ENCODE measurements around the gene SMARCD1.
"Not testable (repeated sequence)": the region's sequence is repeated elsewhere in the genome, so short reads cannot be mapped to it uniquely, and the experiment has no call there.

The SMARCD1 gene

DNA sequence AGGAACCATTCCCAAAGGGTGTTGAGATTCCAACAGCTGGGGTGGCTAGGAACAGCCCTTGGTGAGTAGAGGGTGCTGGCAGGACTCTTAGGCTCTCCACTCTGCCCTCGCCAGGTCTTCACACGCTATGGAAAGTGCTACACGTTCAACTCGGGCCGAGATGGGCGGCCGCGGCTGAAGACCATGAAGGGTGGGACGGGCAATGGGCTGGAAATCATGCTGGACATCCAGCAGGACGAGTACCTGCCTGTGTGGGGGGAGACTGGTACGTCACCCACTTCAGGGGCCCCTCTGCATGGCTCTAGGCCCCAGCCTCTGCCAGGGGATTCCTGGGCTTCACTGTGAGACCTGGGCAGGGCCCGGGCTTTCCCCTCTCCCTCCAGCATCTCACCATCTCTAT lies 8.0 kb upstream of the SMARCD1 start:
- no peak for DNase-seq (ENCODE audit: low read depth)

DNA sequence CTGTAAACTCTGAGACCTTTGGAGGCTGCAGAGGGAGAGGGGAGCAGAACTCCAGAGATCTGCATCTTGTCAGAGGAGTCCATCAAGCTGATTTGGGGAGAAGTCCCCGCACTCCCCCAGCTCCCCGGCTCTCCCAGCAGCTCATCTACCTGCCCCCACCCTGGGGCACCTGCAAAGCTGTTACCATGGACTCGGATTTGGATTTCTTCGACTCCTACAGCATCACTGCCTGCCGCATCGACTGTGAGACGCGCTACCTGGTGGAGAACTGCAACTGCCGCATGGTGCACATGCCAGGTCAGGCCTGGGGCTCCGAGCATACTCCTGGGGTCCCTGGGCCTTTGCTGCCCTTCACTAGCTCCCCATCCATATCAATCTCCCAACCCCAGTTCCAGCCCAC lies 6.9 kb upstream of the SMARCD1 start:
- no peak for DNase-seq (ENCODE audit: low read depth)

DNA sequence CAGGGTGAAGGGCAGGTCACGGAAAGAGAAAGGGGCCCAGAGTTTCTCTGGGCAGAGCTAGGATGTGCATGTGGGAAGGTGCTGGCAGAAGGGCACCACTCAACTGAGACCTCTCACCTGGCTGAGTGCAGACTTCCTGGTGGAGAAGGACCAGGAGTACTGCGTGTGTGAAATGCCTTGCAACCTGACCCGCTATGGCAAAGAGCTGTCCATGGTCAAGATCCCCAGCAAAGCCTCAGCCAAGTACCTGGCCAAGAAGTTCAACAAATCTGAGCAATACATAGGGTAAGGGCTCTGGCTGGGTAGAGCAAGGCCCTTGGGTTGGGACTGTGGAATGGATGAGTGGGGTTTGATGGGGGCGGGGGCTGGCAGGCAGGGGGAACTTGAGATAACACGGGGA lies 5.4 kb upstream of the SMARCD1 start:
- no peak for DNase-seq (ENCODE audit: low read depth)

DNA sequence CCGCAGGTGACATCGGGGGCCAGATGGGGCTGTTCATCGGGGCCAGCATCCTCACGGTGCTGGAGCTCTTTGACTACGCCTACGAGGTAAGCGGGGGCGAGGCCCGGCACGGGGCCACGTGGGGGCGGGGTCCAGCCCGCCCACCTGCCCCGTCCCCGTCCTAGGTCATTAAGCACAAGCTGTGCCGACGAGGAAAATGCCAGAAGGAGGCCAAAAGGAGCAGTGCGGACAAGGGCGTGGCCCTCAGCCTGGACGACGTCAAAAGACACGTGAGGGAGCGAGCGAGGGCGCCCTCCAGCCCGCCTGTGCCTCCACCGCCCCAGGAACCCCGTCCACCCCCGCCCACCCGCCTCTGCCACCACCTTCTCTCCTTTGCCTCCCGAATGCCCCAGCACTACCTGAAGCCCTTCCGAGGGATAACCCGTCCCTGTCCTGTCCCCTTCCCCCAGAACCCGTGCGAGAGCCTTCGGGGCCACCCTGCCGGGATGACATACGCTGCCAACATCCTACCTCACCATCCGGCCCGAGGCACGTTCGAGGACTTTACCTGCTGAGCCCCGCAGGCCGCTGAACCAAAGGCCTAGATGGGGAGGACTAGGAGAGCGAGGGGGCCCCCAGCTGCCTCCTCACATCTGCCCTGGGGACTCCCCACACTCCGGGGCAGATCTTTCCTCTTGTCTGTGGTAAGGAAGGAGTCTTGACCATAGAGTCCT lies 3.9 kb upstream of the SMARCD1 start:
- no peak for DNase-seq (ENCODE audit: low read depth)

DNA sequence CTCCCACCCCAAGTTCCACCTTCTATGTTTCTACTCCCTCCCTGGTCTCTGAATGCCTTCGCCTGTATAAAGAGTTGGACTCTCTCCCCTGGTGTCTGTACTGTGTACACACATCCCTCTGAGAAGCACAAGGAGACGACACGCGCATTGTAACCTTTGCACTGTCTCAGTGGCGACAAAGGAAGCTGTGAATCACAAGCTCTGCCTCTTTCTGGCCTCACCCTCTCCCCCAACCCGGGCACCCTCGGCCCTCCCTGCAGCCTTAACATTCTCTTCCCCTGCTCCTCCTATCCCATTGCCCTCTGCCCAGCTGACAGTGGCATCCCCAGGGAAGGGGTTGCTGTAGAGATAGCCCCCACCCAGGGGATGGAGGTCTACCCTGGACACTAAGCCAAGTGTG lies 2.5 kb upstream of the SMARCD1 start:
- DNase-seq (ENCODE audit: low read depth): no peak

DNA sequence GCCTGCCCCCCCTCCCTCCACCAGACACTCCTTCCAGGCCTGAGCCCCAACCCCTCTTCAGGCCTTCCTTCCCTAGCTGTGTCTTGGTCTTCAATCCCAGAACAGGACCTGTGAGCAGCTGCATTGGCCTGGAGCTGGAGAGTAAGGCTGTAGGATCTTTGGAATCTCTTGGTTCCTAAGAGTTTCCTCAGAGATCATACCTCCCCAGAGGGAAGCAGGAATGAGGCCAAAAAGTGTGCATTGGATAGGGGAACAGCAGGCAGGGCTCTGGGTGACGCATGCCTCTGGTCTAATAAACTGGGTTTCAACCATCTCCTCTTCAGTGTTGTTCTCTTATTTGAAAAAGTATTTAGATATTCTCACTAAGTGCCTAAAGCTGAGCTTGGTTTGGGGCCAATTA lies 1.8 kb upstream of the SMARCD1 start:
- no peak for DNase-seq (ENCODE audit: low read depth)

DNA sequence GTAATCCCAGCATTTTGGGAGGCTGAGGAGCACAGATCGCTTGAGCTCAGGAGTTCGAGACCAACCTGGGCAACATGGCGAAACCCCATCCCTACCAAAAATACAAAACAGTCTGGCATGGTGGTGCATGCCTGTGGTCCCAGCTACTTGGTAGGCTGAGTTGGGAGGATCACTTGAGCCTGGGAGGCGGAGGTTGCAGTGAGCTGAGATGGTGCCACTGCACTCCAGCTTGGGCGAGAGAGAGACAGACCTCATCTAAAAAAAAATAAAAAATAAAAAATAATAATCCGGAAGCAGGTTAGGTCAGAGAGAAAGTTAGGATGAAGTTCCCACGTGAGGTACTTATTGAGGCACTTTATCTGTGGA lies 750 bp upstream of the SMARCD1 start:
- not testable (repeated sequence) for DNase-seq (ENCODE audit: low read depth)

DNA sequence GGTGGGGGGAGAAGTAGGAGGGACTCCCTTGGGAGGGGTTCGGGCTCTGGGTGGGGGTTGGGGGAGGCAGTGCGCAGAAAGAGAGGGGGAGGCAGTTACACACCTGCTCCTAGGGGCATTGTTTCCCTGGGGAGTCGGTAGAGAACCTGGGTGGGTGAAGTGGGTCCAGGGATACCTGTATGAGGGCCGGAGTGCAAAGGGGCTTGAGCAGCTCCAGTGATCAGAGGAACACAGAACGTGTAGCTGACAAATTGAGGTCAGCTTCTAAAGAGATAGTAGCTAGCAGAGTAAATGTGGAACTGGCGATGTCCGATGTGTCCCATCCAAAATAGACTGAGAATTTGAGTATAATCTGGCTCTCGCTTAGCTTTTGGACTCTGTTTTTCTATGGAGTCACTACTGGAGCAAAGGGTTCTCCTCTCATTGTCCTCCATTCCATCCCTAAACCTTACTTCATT lies 502 bp downstream of the SMARCD1 start:
- DNase-seq (ENCODE audit: low read depth): no peak

DNA sequence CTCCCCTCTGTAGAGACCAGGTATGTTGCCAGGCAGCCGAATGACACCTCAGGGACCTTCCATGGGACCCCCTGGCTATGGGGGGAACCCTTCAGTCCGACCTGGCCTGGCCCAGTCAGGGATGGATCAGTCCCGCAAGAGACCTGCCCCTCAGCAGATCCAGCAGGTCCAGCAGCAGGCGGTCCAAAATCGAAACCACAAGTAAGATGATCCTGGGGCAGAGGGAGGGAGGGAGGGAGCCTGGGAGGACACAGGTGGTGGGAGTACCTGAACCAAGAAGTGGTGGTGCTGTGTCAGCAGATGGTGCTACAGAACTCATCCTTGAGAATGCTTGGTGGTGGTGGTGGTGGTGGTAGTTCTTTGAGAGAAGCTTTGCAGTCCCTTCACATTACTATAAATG lies 1.0 kb downstream of the SMARCD1 start:
- no peak for DNase-seq (ENCODE audit: low read depth)

DNA sequence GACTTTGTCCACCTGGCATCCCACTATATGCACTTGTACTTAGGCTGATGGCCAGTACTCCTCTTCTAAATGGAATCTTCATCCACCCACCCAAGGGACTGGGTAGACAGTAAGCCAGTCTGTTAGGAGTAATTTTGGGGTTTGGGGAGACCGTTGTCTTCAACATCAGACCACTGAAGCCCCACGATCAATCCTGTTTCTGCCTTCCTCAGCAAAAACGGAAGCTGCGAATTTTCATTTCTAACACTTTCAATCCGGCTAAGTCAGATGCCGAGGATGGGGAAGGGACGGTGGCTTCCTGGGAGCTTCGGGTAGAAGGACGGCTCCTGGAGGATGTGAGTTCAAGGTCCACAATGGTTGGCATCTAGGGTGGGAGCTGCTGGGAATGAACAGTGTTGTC lies 2.0 kb downstream of the SMARCD1 start:
- no peak for DNase-seq (ENCODE audit: low read depth)

DNA sequence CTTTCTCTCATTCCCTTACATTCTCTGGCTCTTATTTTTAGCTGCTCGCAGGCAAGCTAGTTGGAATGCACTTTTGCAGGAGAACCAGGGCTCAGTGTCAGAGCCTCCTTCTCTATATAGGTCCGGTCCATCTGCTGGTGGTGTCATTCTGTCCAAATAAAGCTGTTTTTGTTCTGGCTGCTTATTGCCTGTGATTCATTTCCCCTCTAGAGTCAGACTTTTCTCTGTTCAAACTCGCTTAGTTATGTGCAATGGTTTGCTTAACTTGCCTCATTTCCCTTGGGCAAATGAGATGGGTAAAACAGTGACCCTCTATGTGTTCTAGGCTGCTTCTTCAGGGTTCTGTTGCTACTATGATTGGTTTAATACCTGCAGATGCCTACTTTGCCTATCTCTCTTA lies 2.9 kb downstream of the SMARCD1 start:
- DNase-seq (ENCODE audit: low read depth): no peak

DNA sequence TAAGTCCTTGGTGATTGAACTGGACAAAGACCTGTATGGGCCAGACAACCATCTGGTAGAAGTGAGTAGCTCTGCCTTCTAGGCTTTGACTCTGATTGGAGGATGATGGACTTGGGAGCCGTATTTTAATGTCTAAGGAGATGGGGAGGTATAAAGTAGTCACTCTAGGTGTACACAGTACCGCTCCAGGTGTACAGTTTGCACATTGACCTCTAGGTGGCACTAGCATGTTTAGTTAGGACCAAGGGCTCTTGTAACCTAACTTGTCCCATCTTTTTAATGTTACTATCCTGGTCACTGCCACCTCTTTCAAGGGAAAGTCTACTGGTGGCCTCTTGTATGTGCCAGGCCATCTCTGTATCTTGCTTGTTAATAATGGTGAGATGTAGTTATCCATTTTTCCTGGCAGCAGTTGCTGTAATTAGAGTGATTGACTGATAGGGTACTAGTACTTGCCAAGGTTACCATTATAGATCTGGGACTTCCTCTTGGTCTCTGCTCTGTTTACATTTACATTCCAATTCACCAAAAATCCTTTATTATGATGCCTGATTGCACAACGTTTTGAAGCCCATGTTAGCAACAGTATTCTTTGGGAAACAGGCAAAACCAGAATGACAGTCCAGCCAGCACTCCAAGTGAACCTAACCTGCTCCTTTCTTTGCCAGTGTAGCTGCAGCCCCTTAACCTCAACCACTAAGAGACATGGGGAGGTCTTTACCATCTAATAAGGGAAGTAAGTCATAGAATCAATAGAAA lies 3.6 kb downstream of the SMARCD1 start:
- DNase-seq (ENCODE audit: low read depth): no peak

DNA sequence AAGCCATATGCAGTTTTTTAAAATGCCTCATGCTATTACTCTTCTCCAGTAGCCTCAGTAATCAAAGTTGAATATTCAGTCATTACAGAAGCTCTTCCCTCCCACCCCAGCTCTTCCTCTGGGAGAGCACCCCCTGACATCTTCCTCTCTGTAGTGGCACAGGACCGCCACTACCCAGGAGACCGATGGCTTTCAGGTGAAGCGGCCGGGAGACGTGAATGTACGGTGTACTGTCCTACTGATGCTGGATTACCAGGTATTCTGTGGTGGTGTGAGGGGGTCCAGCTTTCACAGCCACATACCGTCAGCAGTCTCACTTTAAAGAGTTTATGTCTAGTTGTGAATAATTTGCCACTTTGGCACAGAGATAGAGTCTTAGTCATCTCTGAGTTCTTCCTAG lies 4.6 kb downstream of the SMARCD1 start:
- no peak for DNase-seq (ENCODE audit: low read depth)

DNA sequence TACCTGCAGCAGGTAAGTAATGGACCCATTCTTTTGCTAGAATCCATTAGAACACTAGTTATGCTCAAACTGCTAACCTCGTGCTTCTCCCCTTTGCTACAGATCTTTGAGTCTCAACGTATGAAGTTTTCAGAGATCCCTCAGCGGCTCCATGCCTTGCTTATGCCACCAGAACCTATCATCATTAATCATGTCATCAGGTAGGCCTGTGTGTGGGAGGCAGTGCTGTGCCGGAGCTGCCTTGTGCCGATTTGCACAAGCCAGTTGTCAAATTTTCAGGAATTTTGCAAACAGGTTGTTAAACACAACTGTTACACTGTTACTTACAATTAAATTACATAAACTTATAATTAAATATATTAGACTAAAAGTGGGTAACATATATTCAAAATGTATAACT lies 5.2 kb downstream of the SMARCD1 start:
- DNase-seq (ENCODE audit: low read depth): no peak

DNA sequence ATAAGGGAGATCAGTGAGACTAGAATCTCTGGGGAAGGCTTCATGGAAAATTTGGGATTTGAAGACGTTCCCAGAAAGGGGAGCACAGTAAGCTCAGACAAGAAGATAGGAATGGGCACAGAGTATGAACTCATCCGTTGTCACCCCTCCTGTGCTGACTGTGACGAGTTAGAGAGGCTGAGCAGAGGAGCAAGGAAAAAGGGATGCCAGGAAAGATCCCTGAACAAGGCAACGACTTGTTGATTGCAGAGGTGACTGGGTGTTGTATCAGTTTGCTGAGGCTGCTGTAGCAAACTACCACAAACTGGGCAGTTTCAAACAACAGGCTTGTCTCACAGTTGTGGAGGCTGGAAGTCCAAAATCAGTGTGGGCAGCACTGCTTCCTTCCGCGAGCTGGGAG lies 12.8 kb downstream of the SMARCD1 start:
- DNase-seq (ENCODE audit: low read depth): no peak

DNA sequence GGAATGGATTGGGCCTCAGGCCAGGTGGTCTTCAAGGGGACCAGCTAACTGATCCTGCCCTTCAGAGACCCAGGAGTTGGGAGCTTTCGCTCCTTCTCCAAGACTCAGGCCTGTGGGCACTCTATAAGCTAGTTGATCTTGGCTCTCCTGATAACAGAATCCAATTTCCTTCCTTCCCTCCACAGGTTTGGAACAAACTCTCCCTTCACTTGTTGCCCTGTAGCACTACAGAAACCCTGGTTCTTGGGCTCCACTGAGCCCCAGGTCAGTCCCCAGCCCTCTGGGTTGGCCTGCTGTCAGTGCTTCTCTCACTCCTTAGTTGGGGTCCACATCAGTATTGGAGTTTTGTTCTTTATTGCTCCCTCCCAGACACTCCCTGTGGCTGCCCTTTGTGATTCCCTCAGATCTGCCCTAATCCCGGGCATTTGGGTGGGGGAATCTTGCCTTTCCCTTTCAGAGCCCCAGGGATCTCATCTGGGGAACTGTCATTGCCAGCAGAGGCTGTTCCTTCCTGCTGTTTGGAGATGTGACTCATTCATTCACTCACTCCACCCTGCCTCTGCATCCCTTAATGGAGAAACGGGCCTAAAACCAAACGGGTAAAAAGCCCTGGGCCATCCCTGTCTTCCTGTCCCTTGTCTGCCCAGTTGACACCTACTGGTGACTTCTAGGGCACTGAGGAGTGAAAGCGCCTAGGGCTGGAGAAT lies 14.3 kb downstream of the SMARCD1 start:
- no peak for DNase-seq (ENCODE audit: low read depth)

DNA sequence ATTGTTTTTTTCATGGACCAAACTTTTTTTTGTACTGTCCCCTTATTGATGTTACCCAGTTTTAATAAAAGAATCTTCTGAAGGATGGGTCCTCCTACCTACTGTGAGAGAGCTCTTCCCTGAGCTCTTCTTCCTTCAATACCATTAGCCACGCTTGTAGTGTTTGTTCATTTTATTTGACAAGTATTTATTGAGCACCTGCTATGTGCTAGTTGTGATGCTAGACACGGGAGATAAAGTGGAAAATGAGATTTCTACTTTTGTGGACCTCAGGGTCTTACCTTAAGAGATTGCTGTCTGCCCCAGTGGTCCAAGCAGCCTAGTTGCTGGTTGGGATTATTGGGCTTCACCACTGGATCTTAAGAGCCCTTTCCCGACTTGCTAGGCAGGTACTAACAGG lies 15.4 kb downstream of the SMARCD1 start:
- no peak for DNase-seq (ENCODE audit: low read depth)

DNA sequence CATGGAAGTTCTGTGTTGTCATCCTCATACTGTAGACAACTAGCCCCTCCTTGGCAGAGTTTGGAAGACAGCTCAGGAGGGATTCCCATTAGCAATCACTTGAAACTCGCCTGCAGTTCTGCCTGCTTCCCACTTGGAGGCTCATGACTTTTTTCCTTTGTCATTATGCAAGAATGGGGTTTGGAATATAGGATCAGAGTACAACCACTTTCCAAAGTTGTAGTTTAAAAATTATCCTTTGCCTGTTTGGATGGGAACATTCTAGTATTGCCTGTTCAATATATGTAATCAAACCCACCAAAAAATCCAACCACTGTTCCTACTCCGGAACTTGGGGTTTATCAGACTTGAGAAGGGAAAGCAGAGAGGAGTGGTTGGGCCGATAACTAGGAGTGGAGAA lies 16.5 kb downstream of the SMARCD1 start:
- peak; percentile 65 for DNase-seq (ENCODE audit: low read depth)

DNA sequence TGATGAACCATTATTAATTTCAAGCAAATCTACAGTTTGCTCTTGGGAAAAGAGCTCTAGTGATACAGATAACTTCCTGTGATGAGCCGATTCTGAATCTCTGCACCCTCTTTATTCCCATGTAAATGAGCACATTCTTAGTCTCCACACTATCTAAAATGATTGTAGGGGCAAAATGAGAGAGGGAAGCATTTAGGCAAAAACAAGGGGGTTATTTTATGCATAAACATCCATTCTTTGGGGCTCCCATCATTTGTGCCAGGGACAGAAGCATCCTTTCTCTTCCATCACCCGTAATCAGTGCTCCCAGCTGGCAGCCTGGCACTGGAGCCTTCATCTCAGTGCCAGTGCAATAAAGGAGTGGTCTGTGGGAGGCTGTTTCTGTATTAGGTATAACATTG lies 17.0 kb downstream of the SMARCD1 start:
- DNase-seq (ENCODE audit: low read depth): no peak

DNA sequence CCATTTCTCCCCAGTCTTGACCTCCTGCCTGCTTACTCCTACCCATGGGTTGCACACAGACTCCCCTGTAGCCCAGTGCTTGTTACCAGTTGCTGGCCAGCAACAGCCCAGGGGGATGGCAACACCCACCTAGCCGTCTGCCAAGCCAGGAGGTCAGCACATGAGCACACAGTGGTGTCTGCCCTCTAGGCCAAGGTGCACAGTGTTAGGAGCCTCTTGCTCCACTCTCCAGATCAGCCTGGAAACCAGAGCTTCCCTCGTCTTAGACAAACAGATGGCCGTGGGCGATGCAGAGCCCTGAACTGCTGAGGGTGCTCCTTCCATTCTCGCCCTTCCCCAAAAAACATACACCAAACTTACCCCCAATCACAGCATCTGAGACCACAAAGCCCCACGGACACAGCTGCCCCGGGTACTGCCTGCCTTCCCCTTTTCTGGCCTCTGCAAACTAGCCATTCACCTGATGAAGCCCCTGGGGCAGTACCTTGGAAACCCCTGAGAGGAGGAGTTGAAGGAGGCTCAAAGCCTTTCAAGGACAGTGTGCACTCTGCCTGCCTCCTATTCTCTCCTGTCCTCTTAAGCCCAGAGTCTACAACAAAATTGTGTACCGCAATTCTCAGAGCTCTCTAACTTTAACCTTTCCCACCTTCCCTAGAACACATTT lies 17.6 kb downstream of the SMARCD1 start:
- no peak for DNase-seq (ENCODE audit: low read depth)

DNA sequence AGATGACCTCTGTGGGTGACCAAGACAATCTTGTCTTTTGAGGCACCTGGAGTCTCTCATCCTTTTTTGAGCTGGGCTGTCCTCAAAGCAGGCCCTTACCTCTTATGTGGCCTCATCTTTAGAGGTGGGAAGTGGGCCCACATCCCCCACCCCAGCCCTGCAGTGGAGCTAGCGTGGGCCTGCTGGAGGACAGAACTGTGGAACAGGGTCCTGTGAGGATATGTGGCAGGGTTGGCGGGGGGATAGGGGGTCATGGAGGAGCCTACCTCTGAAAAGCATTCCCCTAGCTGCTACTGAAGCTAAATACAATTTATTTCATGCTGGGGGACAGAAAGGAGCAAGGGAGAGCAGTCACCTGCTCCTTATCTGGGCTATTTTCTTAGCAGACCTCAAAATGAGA lies 18.2 kb downstream of the SMARCD1 start:
- no peak for DNase-seq (ENCODE audit: low read depth)

DNA sequence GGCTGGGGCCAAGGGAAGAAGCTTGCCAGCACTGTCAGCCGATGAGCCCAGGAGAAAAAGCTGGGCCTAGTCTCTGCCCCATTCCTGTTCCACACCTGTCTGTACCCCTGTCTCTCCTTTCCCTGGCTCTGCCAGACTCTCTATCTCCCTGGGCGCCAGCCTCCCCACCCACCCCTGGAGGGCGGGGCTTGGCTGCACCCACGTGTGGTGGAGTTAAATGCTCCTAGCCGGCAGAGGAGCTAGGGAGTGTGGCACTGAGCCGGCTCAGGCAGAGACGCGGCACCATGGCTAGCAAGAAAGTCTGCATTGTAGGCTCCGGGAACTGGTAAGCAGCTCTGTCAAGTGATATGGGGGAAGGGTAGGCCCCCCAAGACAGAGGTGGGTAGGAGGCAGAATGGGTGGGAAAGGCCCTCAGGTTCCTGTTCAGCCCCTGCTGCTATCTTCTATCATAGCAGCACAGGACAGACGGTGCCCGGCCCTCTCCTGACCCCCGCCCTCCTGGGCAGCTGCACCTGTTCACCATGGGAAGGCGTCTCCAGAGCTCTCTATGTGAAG lies 18.7 kb downstream of the SMARCD1 start, which contains the start of gene GPD1:
GPD1 (plus strand) TSS at position 242 of the 555 bp plus-strand sequence; CDS start at position 285, 43 bp downstream.
- DNase-seq (ENCODE audit: low read depth): peak; percentile 50
